ENCODE data around the gene GALNT9.
"Not testable (repeated sequence)": the region's sequence is repeated elsewhere in the genome, so short reads cannot be mapped to it uniquely, and the experiment has no call there.

The GALNT9 gene

GRCh38 chr12:132278401-132279183 is 50.8 kb downstream of the GALNT9 start:
- FAIRE-seq: no peak

GRCh38 chr12:132277949-132278348 is 51.4 kb downstream of the GALNT9 start:
- FAIRE-seq: no peak

- FAIRE-seq: no peak
These were observed 51.9 kb downstream of the GALNT9 start for GRCh38 chr12:132277374-132277941.

- no peak for FAIRE-seq
These were observed 52.5 kb downstream of the GALNT9 start for GRCh38 chr12:132276827-132277373.

GRCh38 chr12:132276066-132276826 is 53.1 kb downstream of the GALNT9 start:
- no peak for FAIRE-seq

- no peak for FAIRE-seq
These were observed 53.8 kb downstream of the GALNT9 start for GRCh38 chr12:132275631-132276030.

GRCh38 chr12:132275110-132275531 is 54.3 kb downstream of the GALNT9 start:
- no peak for FAIRE-seq

- no peak for FAIRE-seq
These were observed 55.4 kb downstream of the GALNT9 start for GRCh38 chr12:132273992-132274334.

- no peak for FAIRE-seq
These were observed 56.7 kb downstream of the GALNT9 start for GRCh38 chr12:132272711-132273110.

- no peak for FAIRE-seq
These were observed 57.7 kb downstream of the GALNT9 start for GRCh38 chr12:132271755-132272092.

GRCh38 chr12:132270969-132271754 is 58.2 kb downstream of the GALNT9 start:
- FAIRE-seq: no peak

GRCh38 chr12:132270516-132270915 is 58.9 kb downstream of the GALNT9 start:
- no peak for FAIRE-seq

- FAIRE-seq: no peak
These were observed 60.0 kb downstream of the GALNT9 start for GRCh38 chr12:132269271-132269968.

GRCh38 chr12:132268674-132269073 is 60.7 kb downstream of the GALNT9 start:
- FAIRE-seq: no peak

GRCh38 chr12:132267873-132268272 is 61.5 kb downstream of the GALNT9 start:
- FAIRE-seq: no peak

- FAIRE-seq: no peak
These were observed 62.6 kb downstream of the GALNT9 start for GRCh38 chr12:132266802-132267201.

GRCh38 chr12:132266370-132266769 is 63.0 kb downstream of the GALNT9 start:
- no peak for FAIRE-seq

GRCh38 chr12:132265822-132266221 is 63.6 kb downstream of the GALNT9 start:
- not testable (repeated sequence) for FAIRE-seq

- no peak for FAIRE-seq
These were observed 64.2 kb downstream of the GALNT9 start for GRCh38 chr12:132265056-132265800.

GRCh38 chr12:132264086-132265010 is 65.0 kb downstream of the GALNT9 start:
- FAIRE-seq: no peak
